Gastroesophageal sphincter (tissue), 4 donors: Measurements from ENCODE around the gene SLF1. TPM values are rescaled to one million over a fixed set of nuclear protein-coding genes. Genes with fewer than 3 reads are reported as not detected.

ENCODE experiments used
- ATAC-seq: fragments of 150-250 bp; one replicate; pipeline ENCODE4 v1.9.1; 2016; ENCODE audit warnings: mild to moderate bottlenecking, moderate library complexity
- H3K27ac ChIP-seq, 4 donors: fragments of 200-600 bp; sonication (generic) in 3 of 4; 1 replicate in 3 of 4; 2 replicates in 1 of 4; pipeline ENCODE4 v1.5.1; 2016 to 2019
- H3K27me3 ChIP-seq: fragments of 200-600 bp; sonication (generic); one replicate; pipeline ENCODE4 v1.5.1; 2019
- H3K36me3 ChIP-seq, 2 donors: fragments of 200-600 bp; sonication (generic); one replicate each; pipeline ENCODE4 v1.5.1; 2019; ENCODE audit warnings: control low read depth in 1 of 2
- H3K4me1 ChIP-seq, 3 donors: fragments of 200-600 bp; sonication (generic); 1 replicate in 2 of 3; 2 replicates in 1 of 3; pipeline ENCODE4 v1.5.1; 2016 to 2019; ENCODE audit warnings: control low read depth in 2 of 3
- H3K4me3 ChIP-seq, 2 donors: fragments of 200-600 bp; sonication (generic); one replicate each; pipeline ENCODE4 v1.5.1; 2019; ENCODE audit warnings: mild to moderate bottlenecking in 1 of 2, moderate library complexity in 1 of 2
- H3K9me3 ChIP-seq, 3 donors: fragments of 200-600 bp; sonication (generic); one replicate each; pipeline ENCODE4 v1.5.1; 2017 to 2019; ENCODE audit warnings: control low read depth in 2 of 3
- EP300 ChIP-seq: sonication (generic); formaldehyde crosslinking; IDR thresholded peaks from one replicate; pipeline ENCODE4 v1.6.1; 2017; ENCODE audit warnings: antibody characterized with exemption, mild to moderate bottlenecking
- POLR2A ChIP-seq, 2 donors: fragments of 450-650 bp; IDR thresholded peaks; one replicate each; pipeline ENCODE4 v1.6.1; 2017; ENCODE audit warnings: antibody characterized with exemption in 2 of 2, mild to moderate bottlenecking in 2 of 2, moderate library complexity in 1 of 2
- POLR2AphosphoS5 ChIP-seq: sonication (generic); formaldehyde crosslinking; IDR thresholded peaks from one replicate; pipeline ENCODE4 v1.6.1; 2017; ENCODE audit warnings: antibody characterized with exemption
- WGBS, 2 donors: methylation state at CpG; one replicate each; pipeline ENCODE4 v1.1.5; 2018; ENCODE audit warnings: low coverage in 1 of 2; 5-methylcytosine and 5-hydroxymethylcytosine counted together
- total RNA-seq, 4 donors: library from RNA; depleted of rRNA; stranded (reverse); fragments of >200 nt; gene quantifications; one replicate each; pipeline ENCODE4 v1.1.0, GENCODE V29; 2016
- TF ChIP-seq, protein P1 (sequence below), 4 experiments: fragments of 200-600 bp in 2 of 4; fragments of 450-650 bp in 2 of 4; sonication (generic) in 1 of 4; IDR thresholded peaks; one replicate each; pipeline ENCODE4 v1.5.1; 2017 to 2019; ENCODE audit warnings: antibody characterized with exemption in 4 of 4, mild to moderate bottlenecking in 2 of 4, moderate library complexity in 2 of 4

Gene SLF1
- total RNA-seq, 4 donors from 2014 or later, result 2.5 to 8.9 (median 3.6) TPM

DNA sequence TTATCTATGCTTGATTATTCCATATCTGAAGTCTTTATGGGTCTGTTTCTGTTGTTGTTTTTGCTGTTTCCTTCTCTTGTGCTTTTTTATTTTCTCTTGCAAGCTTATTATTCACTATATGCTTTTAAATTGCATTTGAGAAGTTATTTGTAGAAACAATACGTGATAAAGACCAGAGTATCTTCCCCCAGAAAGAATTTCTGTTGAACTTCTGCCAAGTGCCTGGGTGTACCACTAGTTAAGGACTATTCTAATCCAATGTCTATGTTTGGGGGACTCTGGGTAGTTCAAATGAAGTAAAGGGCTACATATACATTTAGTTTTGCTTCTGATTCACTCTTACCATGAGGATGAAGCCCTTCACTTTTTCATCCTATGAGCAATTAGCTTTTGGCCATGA lies 54.3 kb downstream of the SLF1 start:
- H3K4me3 ChIP-seq, result no peak overlapping the region
- WGBS, 2 donors, result 42 to 56% methylated on average over 1 of the region's 1 CpG
- TF ChIP-seq POLR2A (IDR thresholded peaks at IDR 0.05) (no peak), EP300 (no peak), POLR2AphosphoS5 (no peak)
- TF ChIP-seq, protein P1, sequence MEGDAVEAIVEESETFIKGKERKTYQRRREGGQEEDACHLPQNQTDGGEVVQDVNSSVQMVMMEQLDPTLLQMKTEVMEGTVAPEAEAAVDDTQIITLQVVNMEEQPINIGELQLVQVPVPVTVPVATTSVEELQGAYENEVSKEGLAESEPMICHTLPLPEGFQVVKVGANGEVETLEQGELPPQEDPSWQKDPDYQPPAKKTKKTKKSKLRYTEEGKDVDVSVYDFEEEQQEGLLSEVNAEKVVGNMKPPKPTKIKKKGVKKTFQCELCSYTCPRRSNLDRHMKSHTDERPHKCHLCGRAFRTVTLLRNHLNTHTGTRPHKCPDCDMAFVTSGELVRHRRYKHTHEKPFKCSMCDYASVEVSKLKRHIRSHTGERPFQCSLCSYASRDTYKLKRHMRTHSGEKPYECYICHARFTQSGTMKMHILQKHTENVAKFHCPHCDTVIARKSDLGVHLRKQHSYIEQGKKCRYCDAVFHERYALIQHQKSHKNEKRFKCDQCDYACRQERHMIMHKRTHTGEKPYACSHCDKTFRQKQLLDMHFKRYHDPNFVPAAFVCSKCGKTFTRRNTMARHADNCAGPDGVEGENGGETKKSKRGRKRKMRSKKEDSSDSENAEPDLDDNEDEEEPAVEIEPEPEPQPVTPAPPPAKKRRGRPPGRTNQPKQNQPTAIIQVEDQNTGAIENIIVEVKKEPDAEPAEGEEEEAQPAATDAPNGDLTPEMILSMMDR (IDR thresholded peaks at IDR 0.05), result no peak
- no peaks in the 10 kb centered on the region for H3K9me3 ChIP-seq
- ATAC-seq, result no peak
- H3K27ac ChIP-seq, result no peak overlapping the region
- H3K4me1 ChIP-seq, result no peaks in the 10 kb centered on the region
- peaks cover 0 to 22% of the 10 kb centered on the region in 2 donors for H3K36me3 ChIP-seq
- H3K27me3 ChIP-seq, result no peaks in the 10 kb centered on the region

GRCh38 chr5:94674490-94675382 lies 56.3 kb downstream of the SLF1 start:
- Histone ChIP-seq H3K27ac (no peak overlapping the region), H3K9me3 (no peaks in the 10 kb centered on the region), H3K4me1 (no peaks in the 10 kb centered on the region), H3K36me3 (peaks cover 0 to 24% of the 10 kb centered on the region in 2 donors), H3K4me3 (no peak overlapping the region), H3K27me3 (no peaks in the 10 kb centered on the region)
- TF ChIP-seq EP300 (no peak), POLR2AphosphoS5 (no peak), POLR2A (IDR thresholded peaks at IDR 0.05) (no peak)
- TF ChIP-seq, protein P1 (IDR thresholded peaks at IDR 0.05), result no peak
- no peak for ATAC-seq
- WGBS, 2 donors, result 100% methylated on average over 1 of the region's 1 CpG

DNA sequence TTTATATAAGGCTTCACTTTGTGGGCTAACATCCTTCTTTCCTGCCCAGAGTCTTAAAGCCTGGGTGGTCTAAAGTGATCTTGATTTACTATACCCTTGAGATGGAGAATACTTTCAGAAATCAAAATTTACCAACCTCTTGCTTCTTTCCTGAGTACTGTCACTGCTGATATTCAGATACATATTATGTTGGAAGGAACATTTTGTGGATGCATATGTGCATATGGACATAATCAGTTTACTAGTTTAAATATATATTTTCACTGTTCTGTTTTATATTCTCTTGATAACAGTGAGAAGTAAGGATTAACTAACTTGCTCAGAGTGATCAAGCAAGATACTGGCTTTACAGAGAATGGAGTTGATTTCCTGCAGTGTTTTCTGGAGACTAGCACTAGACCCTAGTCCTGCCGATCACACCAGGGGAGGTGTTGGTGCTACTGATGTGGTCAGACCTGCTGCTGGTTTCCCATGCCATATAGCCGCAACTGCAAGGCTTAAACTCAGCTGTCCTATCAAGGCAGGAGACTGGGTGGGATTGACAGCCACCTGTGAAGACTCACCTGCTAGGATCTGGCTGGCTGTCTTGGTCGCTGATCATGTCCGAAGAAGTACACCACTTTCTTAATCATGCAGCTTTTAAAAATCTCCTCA lies 57.6 kb downstream of the SLF1 start:
- no peak for ATAC-seq
- H3K27me3 ChIP-seq, result no peaks in the 10 kb centered on the region
- H3K4me3 ChIP-seq, result no peak overlapping the region
- 80 to 100% methylated on average over 1 of the region's 4 CpGs for WGBS, 2 donors
- H3K27ac ChIP-seq, result no peak overlapping the region
- peaks cover 0 to 34% of the 10 kb centered on the region in 2 donors for H3K36me3 ChIP-seq
- H3K4me1 ChIP-seq, result no peaks in the 10 kb centered on the region
- H3K9me3 ChIP-seq, result no peaks in the 10 kb centered on the region
- TF ChIP-seq POLR2A (IDR thresholded peaks at IDR 0.05), result no peak
- TF ChIP-seq, protein P1 (IDR thresholded peaks at IDR 0.05), result no peak
- TF ChIP-seq POLR2AphosphoS5, result no peak
- TF ChIP-seq EP300, result no peak

DNA sequence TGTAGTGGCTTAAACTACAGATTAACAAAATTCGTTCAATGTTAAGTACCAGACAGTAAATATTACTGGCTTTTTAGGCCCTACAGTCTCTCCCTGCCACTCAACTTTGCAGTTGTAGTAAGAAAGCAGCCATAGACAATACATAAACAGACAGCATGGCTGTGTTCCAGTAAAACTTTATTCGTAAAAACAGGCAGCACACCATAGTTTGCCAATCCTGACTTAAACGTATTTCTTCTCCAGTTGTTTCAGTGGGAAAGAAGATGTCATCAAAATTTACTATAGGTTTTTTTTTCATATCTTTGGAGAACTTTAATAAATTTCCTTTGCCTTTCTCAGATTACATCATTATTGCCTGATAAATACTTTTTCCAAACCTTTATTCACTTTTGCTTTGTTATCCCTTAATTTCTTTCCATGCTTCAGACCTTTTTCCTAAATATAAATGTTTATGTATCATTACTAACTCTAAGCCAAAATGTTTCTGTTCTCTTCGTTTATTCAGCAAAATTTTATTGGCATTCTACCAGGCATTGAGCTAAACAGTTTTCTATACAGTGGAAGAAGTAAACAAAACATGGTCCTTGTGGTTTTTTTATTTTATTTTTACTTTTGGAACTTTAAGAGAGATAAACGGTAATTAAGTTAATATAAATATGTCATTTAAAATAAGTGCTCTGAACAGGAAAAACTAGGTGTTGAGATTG lies 64.5 kb downstream of the SLF1 start:
- no peak for ATAC-seq
- TF ChIP-seq POLR2A (IDR thresholded peaks at IDR 0.05), result no peak
- no peak for TF ChIP-seq POLR2AphosphoS5
- TF ChIP-seq, protein P1 (IDR thresholded peaks at IDR 0.05), result no peak
- no peak for TF ChIP-seq EP300
- 62 to 66% methylated on average over 5 of the region's 5 CpGs for WGBS, 2 donors
- no peaks in the 10 kb centered on the region for H3K4me1 ChIP-seq
- H3K36me3 ChIP-seq, result peaks cover 0 to 34% of the 10 kb centered on the region in 2 donors
- no peaks in the 10 kb centered on the region for H3K9me3 ChIP-seq
- H3K27ac ChIP-seq, result no peak overlapping the region
- no peak overlapping the region for H3K4me3 ChIP-seq
- H3K27me3 ChIP-seq, result no peaks in the 10 kb centered on the region
